Neural progenitor cell (in vitro differentiated cells): ENCODE measurements around the gene HDAC11.

Experiments
- CTCF ChIP-seq: fragments of 200-600 bp; sonication (generic); IDR thresholded peaks from 2 replicates; pipeline ENCODE4 v1.5.1; 2017; ENCODE audit warnings: antibody characterized with exemption, mild to moderate bottlenecking
- EZH2phosphoT487 ChIP-seq: fragments of 200-600 bp; sonication (generic); IDR thresholded peaks from 2 replicates; pipeline ENCODE4 v1.6.1; 2017; ENCODE audit warnings: antibody characterized with exemption

- TF ChIP-seq CTCF (no peak), EZH2phosphoT487 (no peak)
These were observed 55.4 kb downstream of the HDAC11 start for GRCh38 chr3:13535526-13535875.
